Natural killer cell (primary cell): Measurements from ENCODE around the gene PGLYRP3. TPM values are rescaled to one million over a fixed set of nuclear protein-coding genes. Genes with fewer than 3 reads are reported as not detected.

ENCODE experiments used
- ATAC-seq, 3 donors: fragments of 150-1000 bp in 2 of 3; fragments of 200-7000 bp in 1 of 3; cut with Tn5 transposase; 1 replicate in 1 of 3; 2 replicates in 2 of 3; pipeline ENCODE4 v1.10.0; 2021; ENCODE audit warnings: mild to moderate bottlenecking in 2 of 3, moderate library complexity in 2 of 3
- DNase-seq, 2 donors: peaks; one replicate each; pipeline versions ENCODE4 v3.0.0 to v3.0.0-alpha.2; 2013 to 2021; ENCODE audit warnings: mixed read lengths in 1 of 2
- H3K27ac ChIP-seq: one replicate; pipeline ENCODE4 v1.5.1; 2013; ENCODE audit warnings: mild to moderate bottlenecking, low read length
- H3K27me3 ChIP-seq: one replicate; pipeline ENCODE4 v1.6.1; 2013; ENCODE audit warnings: low read length; ENCODE audit not compliant: control insufficient read depth, insufficient read depth
- H3K36me3 ChIP-seq: one replicate; pipeline ENCODE4 v1.6.1; 2013; ENCODE audit warnings: low read length; ENCODE audit not compliant: control insufficient read depth, insufficient read depth
- H3K4me1 ChIP-seq: one replicate; pipeline ENCODE4 v1.6.1; 2013; ENCODE audit warnings: low read length; ENCODE audit not compliant: control insufficient read depth, insufficient read depth
- H3K4me3 ChIP-seq: one replicate; pipeline ENCODE4 v1.5.1; 2013; ENCODE audit warnings: low read length
- H3K9me3 ChIP-seq: one replicate; pipeline ENCODE4 v1.6.1; 2013; ENCODE audit warnings: low read length; ENCODE audit not compliant: control insufficient read depth, insufficient read depth
- H3K27ac Mint-ChIP-seq, 2 donors: one replicate each; pipeline ENCODE4 v1.8.0; 2022; ENCODE audit warnings: mild to moderate bottlenecking in 2 of 2, mixed read lengths in 2 of 2, moderate library complexity in 1 of 2
- H3K27me3 Mint-ChIP-seq, 2 donors: one replicate each; pipeline ENCODE4 v1.8.0; 2022; ENCODE audit warnings: low read depth in 2 of 2, mixed read lengths in 2 of 2
- H3K36me3 Mint-ChIP-seq: one replicate; pipeline ENCODE4 v1.8.0; 2022; ENCODE audit warnings: mixed read lengths
- H3K4me1 Mint-ChIP-seq, 2 donors: one replicate each; pipeline ENCODE4 v1.8.0; 2022; ENCODE audit warnings: mixed read lengths in 2 of 2
- H3K4me3 Mint-ChIP-seq: one replicate; pipeline ENCODE4 v1.8.0; 2022; ENCODE audit warnings: mild to moderate bottlenecking, moderate library complexity, mixed read lengths
- H3K9me3 Mint-ChIP-seq, 2 donors: one replicate each; pipeline ENCODE4 v1.8.0; 2022; ENCODE audit warnings: mixed read lengths in 2 of 2
- CTCF ChIP-seq: fragments of 200-600 bp; IDR thresholded peaks from one replicate; pipeline ENCODE4 v1.8.0; 2022; ENCODE audit warnings: antibody characterized with exemption
- WGBS: methylation state at CpG from one replicate; pipeline ENCODE4 v1.1.7; 2013; ENCODE audit warnings: missing lambda C conversion rate; ENCODE audit not compliant: insufficient coverage; 5-methylcytosine and 5-hydroxymethylcytosine counted together
- intact Hi-C: fragments of 100-400 bp; cut with micrococcal nuclease; formaldehyde crosslinking; loops from one replicate; pipeline ENCODE4 v1.14.2; 2022
- total RNA-seq, 4 donors: library from RNA; stranded (reverse); fragments of 120-200 nt in 1 of 4; gene quantifications; one replicate each; pipeline versions ENCODE4 v1.2.3 to v1.2.4, GENCODE V29; 2013 to 2022

The PGLYRP3 gene
- total RNA-seq, 3 donors from 2014 or later (not counting 1 experiment from before 2014, with no cell fraction given) = not detected

GRCh38 chr1:153293851-153294250 lies 18.9 kb downstream of the PGLYRP3 start:
- WGBS = 15% methylated on average over 8 of the region's 9 CpGs
- Mint-ChIP-seq H3K27me3 (peaks cover 5 to 7% of the 10 kb centered on the region in 2 donors), H3K36me3 (no peaks in the 10 kb centered on the region), H3K27ac (no peak overlapping the region), H3K4me1 (peaks cover 8 to 10% of the 10 kb centered on the region in 2 donors), H3K4me3 (no peak overlapping the region), H3K9me3 (no peaks in the 10 kb centered on the region)
- DNase-seq (peak in 1 of 2 donors; percentile 22), ATAC-seq (no peak)
- no peak overlapping the region for H3K4me3 ChIP-seq
- H3K4me1 ChIP-seq = peaks cover 7% of the 10 kb centered on the region
- intact Hi-C loops = no loop called here
- H3K9me3 ChIP-seq = no peaks in the 10 kb centered on the region
- no peak overlapping the region for H3K27ac ChIP-seq
- no peak for TF ChIP-seq CTCF
- no peaks in the 10 kb centered on the region for H3K36me3 ChIP-seq
- H3K27me3 ChIP-seq = no peaks in the 10 kb centered on the region

GRCh38 chr1:153293480-153293775 lies 19.3 kb downstream of the PGLYRP3 start:
- 79% methylated on average over 7 of the region's 7 CpGs for WGBS
- Histone ChIP-seq H3K36me3 (no peaks in the 10 kb centered on the region), H3K9me3 (no peaks in the 10 kb centered on the region), H3K27me3 (no peaks in the 10 kb centered on the region), H3K4me1 (peaks cover 7% of the 10 kb centered on the region), H3K4me3 (no peak overlapping the region), H3K27ac (no peak overlapping the region)
- H3K4me3 Mint-ChIP-seq = no peak overlapping the region
- no peaks in the 10 kb centered on the region for H3K9me3 Mint-ChIP-seq
- intact Hi-C loops = no loop called here
- DNase-seq (no peak), ATAC-seq (no peak)
- no peaks in the 10 kb centered on the region for H3K36me3 Mint-ChIP-seq
- TF ChIP-seq CTCF = no peak
- peaks cover 5 to 7% of the 10 kb centered on the region in 2 donors for H3K27me3 Mint-ChIP-seq
- peaks cover 8 to 10% of the 10 kb centered on the region in 2 donors for H3K4me1 Mint-ChIP-seq
- H3K27ac Mint-ChIP-seq = no peak overlapping the region

- no peak overlapping the region for H3K27ac Mint-ChIP-seq
- Histone ChIP-seq H3K36me3 (no peaks in the 10 kb centered on the region), H3K9me3 (no peaks in the 10 kb centered on the region), H3K4me1 (peaks cover 7% of the 10 kb centered on the region), H3K4me3 (no peak overlapping the region), H3K27ac (no peak overlapping the region), H3K27me3 (no peaks in the 10 kb centered on the region)
- no peak overlapping the region for H3K4me3 Mint-ChIP-seq
- no peaks in the 10 kb centered on the region for H3K36me3 Mint-ChIP-seq
- no peak for TF ChIP-seq CTCF
- intact Hi-C loops = no loop called here
- H3K27me3 Mint-ChIP-seq = peaks cover 5 to 7% of the 10 kb centered on the region in 2 donors
- no peaks in the 10 kb centered on the region for H3K9me3 Mint-ChIP-seq
- DNase-seq (no peak), ATAC-seq (no peak)
- WGBS = 77% methylated on average over 22 of the region's 25 CpGs
- peaks cover 8 to 10% of the 10 kb centered on the region in 2 donors for H3K4me1 Mint-ChIP-seq
These were observed 19.8 kb downstream of the PGLYRP3 start for GRCh38 chr1:153292740-153293479.

GRCh38 chr1:153292185-153292584 lies 20.6 kb downstream of the PGLYRP3 start:
- Histone ChIP-seq H3K36me3 (no peaks in the 10 kb centered on the region), H3K27me3 (no peaks in the 10 kb centered on the region), H3K27ac (no peak overlapping the region), H3K9me3 (no peaks in the 10 kb centered on the region), H3K4me3 (no peak overlapping the region), H3K4me1 (peaks cover 7% of the 10 kb centered on the region)
- Mint-ChIP-seq H3K27me3 (peaks cover 4 to 5% of the 10 kb centered on the region in 2 donors), H3K27ac (no peak overlapping the region), H3K4me3 (no peak overlapping the region), H3K4me1 (peaks cover 8 to 10% of the 10 kb centered on the region in 2 donors), H3K36me3 (no peaks in the 10 kb centered on the region), H3K9me3 (no peaks in the 10 kb centered on the region)
- WGBS = 77% methylated on average over 5 of the region's 8 CpGs
- no peak for ATAC-seq
- no peak for DNase-seq
- TF ChIP-seq CTCF = no peak
- intact Hi-C loops = no loop called here
